Anterior cingulate cortex (tissue), 58 donors: ENCODE data around the gene SUV39H2.
A peak's percentile ranks its signal among the peaks of the same experiment; 100 is the strongest.
"Not testable (repeated sequence)": the region's sequence is repeated elsewhere in the genome, so short reads cannot be mapped to it uniquely, and the experiment has no call there.

Source experiments
- DNase-seq, 58 donors: peaks; one replicate each; lab custom pipeline; 2025; lab: John Stamatoyannopoulos, UW

Gene SUV39H2

DNA sequence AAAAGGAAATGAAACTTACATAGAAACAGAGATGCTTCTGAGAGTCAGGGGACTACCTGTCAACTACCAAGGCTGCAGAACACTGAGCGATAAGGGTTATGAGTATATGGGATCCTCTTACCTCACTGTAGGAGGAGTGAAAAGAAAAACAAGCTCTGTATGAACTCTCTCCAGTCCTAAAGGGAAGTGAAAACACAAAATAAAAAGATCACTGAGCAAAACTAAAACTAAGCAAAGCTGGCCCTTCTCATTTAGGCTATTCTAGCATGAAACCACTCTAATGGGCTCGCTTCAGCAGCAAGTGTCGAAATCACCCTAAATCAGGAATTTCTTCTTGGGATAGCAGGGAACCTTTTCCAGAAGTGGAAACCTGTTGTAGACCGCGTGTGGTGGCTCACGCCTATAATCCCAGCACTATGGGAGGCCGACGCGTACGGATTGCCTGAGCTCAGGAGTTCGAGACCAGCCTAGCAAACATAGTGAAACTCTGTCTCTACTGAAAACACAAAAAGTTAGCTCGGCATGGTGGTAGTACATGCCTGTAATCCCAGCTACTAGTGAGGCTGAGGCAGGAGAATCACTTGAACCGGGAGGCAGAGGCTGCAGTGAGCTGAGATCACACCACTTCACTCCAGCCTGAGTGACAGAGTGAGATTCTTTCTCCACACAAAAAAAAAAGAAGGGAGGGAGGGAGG is 48.2 kb downstream of the SUV39H2 start:
- DNase-seq: no peak

DNA sequence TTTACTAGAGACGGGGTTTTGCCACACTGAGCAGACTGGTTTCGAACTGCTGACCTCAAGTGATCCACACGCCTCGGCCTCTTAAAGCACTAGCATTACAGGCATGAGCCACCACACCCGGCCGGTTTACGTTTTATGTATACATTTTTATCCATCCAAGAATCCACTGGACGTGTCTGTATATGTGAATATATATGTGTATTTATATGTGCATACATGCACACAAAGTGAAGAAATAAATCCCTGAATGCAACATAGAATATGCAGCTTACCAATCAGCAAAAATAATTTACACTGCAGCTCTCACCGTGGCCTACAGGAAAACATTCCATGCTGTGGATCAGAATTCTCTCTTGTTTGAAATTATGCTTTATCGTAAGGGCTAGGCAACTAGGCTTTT is 51.9 kb downstream of the SUV39H2 start:
- no peak for DNase-seq

DNA sequence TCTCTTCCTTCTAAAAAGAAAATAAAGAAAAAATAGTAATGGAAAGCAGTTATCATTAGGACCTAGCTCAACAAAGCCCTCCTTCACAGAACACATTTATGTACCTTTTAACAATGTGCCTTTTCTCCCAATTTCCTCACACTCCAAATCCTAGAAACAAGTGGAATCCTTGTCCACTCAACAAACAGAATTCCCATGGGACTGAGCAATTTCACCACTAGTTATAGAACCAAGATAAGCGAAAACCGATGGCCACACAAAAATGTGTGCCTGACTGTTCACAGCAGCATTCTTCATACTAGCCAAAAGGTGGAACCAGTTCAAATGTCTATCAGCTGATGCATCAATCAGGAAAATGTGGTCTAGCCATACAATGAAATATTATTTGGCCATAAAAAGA is 57.9 kb downstream of the SUV39H2 start:
- DNase-seq: no peak

DNA sequence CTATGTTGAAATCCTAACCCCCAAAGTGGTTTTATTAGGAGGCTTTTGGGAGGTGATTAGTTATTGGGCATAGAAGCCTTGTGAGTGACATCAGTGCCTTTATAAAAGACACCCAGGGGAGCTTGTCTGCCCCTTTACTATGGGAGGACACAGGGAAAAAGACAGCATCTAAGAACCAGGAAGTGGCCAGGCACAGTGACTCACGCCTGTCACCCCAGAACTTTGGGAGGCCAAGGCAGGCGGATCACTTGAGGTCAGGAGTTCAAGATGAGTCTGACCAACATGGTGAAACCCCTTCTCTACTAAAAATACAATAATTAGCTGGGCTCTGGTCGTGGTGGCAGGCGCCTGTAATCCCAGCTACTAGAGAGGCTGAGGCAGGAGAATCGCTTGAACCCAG is 60.3 kb downstream of the SUV39H2 start:
- not testable (repeated sequence) for DNase-seq

DNA sequence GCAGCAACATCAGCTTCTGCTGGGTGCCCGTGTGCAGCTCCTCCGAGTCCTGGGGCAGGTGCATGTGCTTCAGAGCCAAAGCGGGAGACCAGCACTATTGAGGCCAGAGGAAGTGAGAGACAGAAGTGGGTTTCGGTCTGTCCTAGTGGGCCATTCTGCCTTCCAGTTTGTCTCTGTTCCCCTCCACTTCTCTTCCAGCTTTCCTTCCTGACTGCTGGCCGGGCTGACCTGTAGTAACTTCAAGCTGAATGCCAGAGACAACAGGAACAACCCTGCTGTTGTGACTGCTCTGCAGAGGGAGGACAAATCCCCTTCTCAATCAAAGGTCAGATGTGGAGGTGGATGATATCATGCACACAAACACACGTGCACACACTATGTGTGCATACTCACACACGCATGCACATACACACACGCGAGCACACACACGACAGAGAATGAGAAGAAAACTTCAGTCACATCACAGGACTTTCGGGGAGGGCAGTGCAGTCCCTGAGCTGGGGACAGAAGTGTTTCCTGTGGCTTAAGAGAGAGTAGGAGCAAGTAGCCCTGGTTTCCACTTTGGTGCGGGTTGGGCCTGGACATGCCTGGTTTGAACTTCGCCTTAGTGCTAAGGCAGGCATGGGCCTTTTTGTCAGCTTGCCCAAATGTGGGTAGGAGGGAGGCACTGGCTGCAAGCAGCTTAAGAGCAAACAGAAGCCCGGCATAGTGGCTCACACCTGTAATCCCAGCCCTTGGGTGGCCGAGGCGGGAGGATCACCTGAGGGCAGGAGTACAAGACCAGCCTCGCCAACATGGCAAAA is 63.7 kb downstream of the SUV39H2 start:
- not testable (repeated sequence) for DNase-seq

DNA sequence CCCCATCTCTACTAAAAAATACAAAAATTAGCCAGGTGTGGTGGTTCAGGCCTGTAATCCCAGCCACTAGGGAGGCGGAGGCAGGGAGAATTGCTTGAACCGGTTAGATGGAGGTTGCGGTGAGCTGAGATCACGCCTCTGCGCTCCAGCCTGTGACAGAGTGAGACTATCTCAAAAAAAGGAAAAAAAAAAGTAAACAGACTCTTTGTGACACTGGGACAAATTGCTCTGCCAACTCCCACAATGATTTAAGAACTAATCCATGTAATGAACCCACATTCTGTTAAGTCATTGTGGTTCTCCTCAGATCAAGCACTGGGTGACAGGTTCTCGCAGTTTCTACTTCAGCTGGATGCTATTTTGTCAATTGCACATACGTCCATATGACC is 64.3 kb downstream of the SUV39H2 start:
- not testable (repeated sequence) for DNase-seq

DNA sequence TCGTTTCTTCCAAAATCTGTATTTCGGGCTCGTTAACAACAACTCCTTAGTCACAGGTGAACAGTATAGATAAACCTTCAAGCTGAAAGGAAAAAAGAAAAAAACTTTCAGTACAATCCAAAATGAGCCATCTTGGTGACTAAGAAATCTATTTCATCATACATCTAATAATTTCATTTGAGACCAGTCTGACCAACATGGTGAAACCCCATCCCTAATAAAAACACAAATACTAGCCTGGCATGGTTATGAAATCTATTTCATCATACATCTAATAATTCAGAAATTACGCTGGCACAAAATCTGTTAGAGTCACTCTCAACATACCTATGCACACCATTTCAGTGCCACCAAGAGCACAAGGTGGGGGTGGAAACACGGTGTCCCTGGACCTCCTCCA is 66.4 kb downstream of the SUV39H2 start:
- no peak for DNase-seq

DNA sequence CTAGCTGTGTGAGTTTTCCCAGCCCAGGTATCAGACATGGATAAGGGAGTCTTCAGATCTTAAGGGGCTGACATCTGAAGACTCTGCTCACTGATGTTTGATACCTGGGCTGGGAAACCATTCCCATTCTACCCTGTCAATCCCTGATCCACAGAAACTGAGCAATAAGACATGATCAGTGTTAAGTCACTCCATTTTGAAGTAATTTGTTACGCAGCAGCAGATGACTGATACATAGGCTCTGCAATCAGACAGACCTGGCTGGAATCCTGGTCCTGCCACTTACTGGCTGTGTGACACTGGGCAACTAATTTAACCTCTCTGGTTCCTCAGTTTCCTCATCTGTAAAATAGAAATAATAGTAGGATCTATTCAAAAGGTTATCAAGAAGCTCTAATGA is 68.6 kb downstream of the SUV39H2 start:
- no peak for DNase-seq

DNA sequence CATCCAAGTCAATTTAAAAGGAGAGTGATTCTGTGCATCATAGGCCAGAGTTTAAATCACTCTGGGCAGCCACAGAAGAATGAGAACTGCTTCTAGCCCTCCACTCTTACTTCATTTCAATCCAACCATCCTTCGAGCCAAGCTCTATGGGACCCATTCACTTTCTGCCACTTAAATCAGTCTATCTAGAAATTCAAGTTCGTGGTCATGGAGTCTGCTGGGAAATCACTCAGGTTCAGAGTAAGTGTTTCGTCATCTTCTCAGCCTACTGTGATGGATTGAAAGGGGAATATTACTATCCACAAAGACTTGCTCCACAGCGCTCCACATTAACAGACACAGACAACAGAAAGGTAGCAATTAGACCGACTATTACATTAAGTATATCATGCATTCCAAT is 70.6 kb downstream of the SUV39H2 start:
- DNase-seq: no peak

DNA sequence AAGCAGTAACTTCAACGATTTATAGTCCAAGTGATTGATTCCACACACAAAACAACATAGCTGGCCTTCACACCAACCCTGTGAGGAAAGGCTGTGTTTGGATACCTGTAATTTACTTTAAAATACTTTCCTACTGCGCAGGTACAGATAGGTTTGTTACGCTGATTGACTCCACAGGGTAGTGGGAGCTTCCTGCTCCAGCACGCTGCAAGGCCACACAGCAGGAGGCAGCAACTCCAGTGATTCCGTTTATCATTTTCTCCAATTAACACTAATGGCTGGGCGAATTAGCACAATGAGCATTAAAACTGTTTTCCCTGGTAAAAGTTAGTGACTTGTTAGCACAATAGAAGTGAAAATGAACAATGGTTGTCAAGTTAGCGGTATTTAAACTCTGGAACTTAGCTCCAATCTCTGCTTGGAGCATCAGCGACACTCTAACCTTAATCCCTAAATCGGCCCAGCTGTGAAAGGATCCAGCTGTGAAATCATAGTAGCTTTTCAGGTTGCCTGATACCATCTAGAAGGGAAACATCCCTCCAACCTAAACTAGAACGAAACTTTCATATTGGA is 74.3 kb downstream of the SUV39H2 start:
- DNase-seq: no peak

DNA sequence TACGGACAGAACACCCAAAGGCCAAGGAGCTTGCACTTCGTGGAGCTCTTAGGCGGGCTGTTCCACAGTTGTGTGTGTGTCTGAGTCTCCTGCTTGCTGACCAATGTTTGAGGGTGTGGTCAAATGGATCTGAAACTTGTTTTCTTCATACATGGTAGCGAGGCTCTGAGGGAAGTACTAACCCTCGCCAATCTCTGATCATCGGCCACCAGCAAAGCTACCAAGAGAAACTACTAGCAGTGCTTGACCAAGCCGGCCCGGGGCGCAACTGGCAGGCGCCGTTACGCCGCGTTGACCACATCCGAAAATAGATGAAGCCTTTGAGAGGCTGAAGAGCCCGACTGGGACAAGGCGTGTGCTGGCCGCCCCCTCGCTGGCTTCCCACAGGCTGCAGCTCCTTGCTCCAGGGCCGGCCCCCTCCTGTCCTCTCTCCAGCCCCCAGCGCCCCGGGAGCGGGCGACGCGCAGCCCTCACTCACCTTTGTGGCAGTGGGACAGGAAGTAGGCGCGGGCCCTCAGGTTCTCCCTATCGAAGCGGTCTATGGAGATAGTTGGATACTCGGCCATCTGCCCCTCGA is 74.8 kb downstream of the SUV39H2 start:
- peak in 16 of 58 donors; percentile 18 to 71 (median 43) for DNase-seq
